Hematopoietic multipotent progenitor cell (in vitro differentiated cells): ENCODE data around the gene KAT5. TPM values are rescaled to one million over a fixed set of nuclear protein-coding genes. Genes with fewer than 3 reads are reported as not detected.
"Not testable (repeated sequence)": the region's sequence is repeated elsewhere in the genome, so short reads cannot be mapped to it uniquely, and the experiment has no call there.

ENCODE experiments used
- DNase-seq, 3 donors: peaks; one replicate each; pipeline ENCODE4 v3.0.0-alpha.2; 2011 to 2015; ENCODE audit warnings: low read depth in 2 of 3, low spot score in 2 of 3
- total RNA-seq: library from RNA; depleted of rRNA; stranded (reverse); fragments of >200 nt; gene quantifications from one replicate; pipeline ENCODE4 v1.2.3, GENCODE V29; 2012

Gene KAT5
- total RNA-seq, 1 donor = 75.7 TPM

DNA sequence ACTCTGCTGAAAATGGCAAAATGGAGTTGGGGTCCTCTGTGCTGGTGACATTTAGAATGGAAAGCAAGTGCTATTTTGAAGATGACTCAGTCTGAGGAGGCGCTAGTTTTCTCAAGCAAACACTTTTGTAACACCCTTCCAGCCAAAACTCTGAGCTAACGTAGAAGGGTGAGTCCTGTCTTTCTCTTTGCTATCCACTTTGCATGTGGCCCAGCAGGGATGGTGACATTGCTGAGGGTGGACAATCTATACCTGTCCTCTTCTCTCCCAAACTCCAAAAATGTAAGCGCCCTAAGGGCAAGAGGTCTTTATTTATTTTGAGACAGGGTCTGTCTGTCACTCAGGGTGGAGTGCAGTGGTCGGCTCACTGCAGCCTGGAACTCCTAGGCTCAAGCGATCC lies 3.6 kb upstream of the KAT5 start:
- DNase-seq = no peak

DNA sequence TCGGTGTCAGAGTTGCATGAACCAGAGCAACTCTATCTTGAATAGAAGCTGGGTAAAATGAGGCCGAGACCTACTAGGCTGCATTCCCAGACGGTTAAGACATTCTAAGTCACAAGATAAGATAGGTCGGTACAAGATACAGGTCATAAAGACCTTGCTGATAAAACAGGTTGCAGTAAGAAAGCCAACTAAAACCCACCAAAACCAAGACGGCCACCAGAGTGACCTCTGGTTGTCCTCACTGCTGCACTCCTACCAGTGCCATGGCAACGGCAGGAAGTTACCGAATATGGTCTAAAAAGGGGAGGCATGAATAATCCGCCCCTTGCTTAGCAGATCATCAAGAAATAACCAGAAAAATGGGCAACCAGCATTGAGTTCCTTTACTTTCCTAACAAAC lies 2.4 kb upstream of the KAT5 start:
- DNase-seq = no peak

DNA sequence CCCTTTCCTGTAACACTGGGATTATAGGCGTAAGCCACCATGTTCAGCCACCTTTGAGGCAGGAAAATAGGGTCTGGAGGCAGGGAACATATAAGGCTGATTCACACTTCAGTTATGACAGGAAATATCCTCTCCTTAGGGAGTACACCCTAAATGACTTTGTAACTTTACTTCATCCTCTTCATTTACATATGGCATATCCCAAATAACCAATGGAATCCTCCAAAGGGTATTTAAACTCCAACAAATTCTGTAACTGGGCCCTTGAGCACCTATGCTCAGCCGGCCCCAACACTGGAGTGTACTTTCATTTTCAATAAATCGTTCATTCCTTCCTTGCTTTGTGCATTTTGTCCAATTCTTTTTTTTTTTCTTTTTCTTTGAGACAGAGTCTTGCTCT lies 1.6 kb upstream of the KAT5 start:
- DNase-seq = no peak

DNA sequence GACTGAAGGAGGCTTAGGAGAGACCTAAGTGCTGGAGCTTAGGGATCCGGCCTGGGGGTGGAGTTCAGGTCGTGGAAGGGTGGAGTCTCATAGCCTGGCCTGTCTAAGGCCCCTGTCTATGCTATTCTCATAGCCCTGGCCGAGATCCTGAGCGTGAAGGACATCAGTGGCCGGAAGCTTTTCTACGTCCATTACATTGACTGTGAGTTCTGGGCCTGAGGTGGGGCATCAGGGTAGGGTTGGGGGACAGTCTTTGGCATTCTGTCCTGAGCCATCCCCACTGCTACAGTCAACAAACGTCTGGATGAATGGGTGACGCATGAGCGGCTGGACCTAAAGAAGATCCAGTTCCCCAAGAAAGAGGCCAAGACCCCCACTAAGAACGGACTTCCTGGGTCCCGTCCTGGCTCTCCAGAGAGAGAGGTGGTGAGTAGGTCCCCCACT lies 603 bp downstream of the KAT5 start:
- DNase-seq = no peak

DNA sequence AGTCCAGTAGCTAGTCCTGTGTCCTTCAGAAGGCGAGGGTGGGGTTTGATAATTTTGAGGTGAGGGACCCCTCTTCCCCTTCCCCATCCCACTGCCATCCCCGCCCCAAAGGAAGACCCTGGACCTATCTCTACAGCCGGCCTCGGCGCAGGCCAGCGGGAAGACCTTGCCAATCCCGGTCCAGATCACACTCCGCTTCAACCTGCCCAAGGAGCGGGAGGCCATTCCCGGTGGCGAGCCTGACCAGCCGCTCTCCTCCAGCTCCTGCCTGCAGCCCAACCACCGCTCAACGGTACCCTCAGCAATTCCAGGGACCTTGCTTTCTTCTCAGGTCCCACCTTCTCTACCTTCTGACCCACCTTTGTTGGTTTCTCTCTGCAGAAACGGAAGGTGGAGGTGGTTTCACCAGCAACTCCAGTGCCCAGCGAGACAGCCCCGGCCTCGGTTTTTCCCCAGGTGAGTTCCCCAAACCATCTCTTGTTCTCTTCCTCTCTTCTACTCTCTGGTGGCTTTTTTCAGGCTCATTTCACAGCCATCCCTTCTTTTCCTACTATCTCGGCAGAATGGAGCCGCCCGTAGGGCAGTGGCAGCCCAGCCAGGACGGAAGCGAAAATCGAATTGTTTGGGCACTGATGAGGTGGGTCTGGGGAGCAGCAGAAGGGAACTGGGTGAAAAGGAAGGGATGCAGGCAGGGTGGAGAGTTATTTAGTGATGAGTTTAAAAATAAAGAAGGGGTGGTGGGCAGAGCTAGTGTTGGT lies 1.3 kb downstream of the KAT5 start:
- no peak for DNase-seq

DNA sequence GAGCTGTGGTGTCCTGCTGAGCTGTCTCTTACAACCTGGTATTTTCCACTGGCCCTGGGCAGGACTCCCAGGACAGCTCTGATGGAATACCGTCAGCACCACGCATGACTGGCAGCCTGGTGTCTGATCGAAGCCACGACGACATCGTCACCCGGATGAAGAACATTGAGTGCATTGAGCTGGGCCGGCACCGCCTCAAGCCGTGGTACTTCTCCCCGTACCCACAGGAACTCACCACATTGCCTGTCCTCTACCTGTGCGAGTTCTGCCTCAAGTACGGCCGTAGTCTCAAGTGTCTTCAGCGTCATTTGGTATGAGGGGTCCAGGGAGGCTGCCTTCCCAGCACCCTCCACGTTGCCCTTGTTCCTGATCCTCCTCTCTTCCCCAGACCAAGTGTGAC lies 2.4 kb downstream of the KAT5 start:
- no peak for DNase-seq

DNA sequence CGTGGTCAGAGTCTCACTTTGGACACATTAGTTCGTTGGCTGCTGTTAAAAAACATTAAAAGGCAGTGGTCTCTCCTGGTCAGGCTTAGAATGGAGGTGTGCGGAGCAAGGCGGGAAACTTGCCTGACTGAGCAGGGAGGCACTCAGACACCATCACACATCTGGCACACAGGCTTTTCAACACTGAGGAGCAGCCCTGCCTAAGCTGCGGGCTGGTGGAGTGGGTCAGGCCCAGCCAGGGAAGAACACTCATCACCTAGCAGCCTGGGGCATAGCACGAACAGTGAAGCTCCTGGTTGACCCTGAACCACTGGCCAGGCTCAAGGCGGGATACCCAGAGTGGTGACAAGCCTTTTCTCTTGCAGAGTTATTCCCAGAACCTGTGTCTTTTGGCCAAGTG lies 4.2 kb downstream of the KAT5 start:
- DNase-seq = no peak

DNA sequence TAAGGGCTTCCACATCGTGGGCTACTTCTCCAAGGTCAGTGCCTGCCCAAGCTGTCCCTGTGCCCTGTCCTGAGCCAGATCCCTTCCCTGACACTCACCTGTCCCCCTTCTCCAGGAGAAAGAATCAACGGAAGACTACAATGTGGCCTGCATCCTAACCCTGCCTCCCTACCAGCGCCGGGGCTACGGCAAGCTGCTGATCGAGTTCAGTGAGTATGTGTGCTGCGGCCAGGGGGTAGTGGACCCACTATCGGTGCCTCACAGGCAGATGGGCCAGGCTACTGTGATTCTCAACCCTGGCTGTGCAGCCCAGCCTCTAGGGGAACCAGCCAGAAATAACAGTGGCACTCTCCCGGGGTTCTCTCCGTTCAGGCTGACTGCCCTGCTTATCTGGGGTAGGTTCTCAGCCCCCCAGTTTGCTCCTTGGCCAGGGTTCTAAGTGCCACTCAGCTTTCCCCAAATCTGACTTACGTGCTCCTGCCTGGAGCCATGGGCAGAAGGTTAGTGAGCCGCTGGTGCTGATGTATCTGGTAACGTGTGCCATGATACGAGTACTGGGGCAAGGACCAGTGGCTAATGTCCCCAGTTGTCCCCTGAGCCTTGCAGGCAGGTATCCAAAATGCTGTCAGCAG lies 4.8 kb downstream of the KAT5 start:
- no peak for DNase-seq

DNA sequence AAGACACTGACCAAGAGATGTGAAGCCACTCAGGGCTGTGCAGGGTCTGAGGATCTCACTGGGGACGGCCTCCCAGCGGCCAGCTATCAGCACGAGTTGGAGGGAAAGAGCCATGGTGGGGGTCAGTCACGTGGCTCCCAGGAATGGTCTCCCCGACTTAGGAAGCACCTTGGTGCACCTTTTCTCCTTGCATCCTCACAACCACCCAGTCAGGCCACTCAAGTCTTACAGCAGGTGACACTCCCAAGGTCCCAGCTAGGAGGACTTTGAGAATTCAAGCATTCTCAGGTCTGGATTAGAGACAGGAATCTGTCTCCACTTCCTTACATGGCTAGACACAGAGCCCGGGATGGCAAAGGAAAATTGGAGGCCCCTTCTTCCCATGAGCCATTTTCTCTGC lies 5.9 kb downstream of the KAT5 start:
- DNase-seq = no peak

DNA sequence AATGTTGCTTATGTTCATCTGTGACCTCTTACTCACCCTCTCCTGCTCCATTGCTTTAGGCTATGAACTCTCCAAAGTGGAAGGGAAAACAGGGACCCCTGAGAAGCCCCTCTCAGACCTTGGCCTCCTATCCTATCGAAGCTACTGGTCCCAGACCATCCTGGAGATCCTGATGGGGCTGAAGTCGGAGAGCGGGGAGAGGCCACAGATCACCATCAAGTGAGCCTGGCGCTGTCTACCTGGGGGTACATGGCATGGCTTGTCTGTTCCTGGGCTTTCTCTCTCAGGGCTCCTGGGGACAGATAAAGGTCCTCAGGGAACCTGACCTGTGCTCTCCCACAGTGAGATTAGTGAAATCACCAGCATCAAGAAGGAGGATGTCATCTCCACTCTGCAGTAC lies 6.5 kb downstream of the KAT5 start:
- no peak for DNase-seq

DNA sequence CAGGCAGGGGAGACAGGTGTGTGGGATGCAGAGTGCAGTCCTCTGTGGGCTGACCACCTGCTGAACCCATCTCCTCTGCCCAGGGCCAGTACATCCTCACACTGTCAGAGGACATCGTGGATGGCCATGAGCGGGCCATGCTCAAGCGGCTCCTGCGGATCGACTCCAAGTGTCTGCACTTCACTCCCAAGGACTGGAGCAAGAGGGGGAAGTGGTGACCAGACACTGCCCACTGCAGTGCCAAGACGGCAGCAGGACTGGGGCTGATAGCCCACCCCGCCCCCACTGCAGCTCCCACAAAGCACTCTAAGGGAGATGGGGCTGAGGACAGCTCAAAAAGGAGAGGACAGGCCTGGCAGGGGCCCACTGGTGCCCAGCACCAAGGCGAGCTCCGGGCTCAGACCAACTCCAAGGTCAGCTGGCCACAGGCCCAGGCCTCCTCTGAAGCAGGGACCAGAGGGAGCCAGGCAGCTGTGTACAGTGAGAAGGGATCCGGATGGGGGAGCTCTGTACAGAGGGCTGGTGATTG lies 7.0 kb downstream of the KAT5 start:
- no peak for DNase-seq

DNA sequence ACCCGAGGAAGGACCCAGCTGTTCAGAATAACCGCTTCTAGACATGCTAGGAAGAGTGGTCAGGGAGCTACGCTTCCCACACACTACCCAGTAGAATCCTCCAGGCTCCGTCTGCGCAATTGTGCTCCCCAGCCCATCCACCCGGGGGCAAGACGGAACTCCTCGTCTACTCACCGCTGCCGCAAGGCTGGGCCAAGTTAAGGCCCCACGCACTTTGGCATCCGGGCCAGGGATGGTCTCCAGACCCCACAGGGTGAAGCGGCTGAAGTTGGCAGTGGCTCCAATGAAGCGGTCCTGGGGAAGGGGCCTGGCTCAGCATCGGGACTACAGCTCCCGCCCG lies 7.8 kb downstream of the KAT5 start:
- peak in 2 of 3 donors; percentile 18 to 38 for DNase-seq

DNA sequence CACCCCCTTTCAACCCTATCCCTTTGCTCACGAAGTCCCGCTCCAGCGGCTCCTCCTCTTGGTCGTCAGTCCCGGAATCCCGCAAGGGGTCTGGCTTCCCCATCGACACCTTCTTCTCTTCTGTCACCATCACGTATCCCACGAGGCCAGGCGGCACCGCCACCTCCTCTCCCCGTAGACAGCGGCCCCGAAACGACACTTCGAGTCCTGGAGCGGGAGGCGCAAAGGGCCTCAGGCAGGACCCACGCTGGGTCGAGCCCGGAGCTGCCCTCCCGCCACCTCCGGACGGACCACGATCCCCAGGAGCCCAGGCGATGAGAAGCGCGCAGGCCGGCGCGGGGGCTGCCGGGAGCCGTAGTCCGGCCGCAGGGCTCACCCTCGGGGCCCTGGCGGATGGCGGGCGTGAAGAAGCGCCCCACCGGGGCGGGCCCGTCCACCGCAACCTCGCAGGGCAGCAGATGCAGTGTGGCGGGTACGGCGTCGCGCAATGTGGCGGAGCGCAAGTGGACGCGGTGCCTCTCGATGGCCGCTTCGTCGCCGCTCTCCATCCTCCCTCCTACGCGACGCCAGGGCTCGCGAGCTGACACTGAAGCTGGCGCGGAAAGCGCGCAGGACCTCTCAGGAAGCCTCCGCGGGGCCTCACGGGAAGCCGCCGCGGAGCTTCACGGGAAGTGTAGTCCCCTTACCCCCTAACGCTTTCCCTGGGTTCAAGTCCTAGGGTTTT lies 8.3 kb downstream of the KAT5 start, which contains the start of gene RNASEH2C:
RNASEH2C (minus strand) TSS at position 588 of the 724 bp plus-strand sequence; CDS start at position 548, 40 bp downstream.
- peak; percentile 65 to 85 (median 81) for DNase-seq

DNA sequence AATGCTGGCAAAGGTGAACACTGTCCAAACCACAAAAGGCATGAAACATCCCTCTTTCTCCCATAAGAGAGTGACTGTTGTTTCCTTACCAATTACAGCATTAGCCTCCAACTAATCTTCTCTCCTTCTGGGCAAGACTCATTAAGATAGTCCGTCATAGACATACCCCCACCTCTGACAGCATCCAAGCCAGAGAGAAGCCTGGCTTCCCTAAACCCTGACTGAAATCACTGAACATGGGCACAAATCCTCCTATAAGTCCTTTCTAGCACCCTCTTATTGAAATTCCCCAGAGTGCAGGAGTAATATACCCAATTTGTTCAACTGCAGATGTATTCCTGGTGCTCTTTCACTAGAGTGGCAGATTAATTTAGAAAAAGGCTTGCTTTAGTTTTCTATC lies 10.2 kb downstream of the KAT5 start:
- no peak for DNase-seq

DNA sequence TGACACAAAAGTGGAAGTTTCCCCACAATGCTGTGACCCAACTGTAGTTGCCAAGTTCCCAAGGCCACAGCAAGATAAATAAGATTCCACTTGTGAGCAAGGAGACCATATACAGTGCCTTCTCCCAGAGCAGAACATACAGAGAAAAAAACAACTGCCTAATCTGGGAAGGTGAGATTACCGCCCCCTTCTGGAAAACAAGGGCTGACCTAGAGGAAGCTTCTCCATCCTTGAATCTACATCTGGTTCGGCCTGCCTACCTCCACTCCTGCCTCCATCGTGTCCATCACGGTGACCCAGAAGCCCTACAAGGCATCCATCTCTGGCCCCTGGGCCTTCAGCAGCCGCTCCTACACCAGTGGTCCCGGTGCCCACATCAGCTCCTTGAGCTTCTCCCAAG lies 14.6 kb downstream of the KAT5 start:
- no peak for DNase-seq

DNA sequence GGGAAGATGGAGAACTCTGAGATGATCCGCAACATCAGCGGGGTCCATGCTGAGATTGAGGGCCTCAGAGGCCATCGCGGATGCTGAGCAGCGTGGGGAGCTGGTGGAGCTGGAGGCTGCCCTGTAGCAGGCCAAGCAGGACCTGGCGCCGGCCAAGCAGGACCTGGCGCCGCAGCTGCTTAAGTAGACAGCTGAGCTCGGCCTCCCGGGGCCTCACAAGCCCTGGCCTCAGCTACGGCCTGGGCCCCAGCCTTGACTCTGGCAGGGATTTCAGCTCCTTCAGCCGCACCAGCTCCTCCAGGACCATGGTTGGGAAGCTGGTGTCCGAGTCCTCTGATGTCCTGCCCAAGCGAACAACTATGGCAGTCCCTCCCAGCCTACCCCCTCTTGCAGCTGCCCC lies 15.8 kb downstream of the KAT5 start:
- no peak for DNase-seq

DNA sequence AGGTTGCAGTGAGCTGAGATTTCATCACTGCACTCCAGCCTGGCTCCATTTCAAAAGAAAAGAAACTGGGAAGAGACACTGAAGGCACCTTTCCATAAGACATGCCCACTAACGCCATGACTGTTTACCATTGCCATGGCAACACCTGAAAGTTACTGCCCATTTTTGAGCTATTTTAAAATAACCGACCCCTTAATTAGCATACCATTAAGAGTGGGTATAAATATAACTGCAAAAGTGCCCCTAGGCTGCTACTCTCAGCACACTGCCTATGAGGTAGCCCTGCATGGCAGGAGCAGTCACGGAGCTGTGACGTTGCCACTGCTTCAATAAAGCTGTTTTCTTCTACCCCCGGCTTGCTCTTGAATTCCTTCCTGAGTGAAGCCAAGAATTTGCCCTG lies 18.4 kb downstream of the KAT5 start:
- DNase-seq = no peak

DNA sequence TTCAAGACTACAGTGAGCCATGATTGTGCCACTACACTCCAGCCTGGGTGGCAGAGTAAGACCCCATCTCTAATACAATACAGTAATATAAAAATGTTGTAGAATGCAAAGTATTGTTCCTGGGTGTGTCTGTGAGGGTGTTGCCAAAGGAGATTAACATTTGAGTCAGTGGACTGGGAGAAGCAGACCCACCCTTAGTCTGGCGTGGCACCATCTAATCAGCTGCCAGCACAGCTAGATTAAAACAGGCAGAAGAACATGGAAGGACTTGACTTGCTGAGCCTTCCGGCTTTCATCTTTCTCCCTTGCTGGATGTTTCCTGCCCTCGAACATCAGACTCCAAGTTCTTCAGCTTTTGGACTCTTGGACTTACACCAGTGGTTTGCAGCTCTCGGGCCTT lies 23.1 kb downstream of the KAT5 start:
- not testable (repeated sequence) for DNase-seq

DNA sequence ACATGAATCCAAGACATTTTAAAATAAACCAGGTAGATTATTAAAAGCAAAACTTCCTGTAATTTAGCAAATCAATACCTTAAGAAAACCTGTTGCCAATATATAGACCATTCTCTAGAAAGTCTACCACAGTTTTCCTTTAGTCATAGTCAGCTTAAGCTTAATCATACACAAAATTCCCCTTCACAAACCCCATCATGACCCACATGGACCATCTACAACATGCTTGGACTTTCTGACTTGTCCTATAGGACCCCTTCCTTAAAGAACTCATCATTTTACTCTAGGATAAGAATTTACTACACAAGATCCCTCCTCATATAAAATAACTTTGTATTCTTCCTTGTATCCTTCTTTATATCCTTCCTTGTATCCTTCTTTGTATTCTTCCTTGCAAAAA lies 24.8 kb downstream of the KAT5 start:
- DNase-seq = no peak

DNA sequence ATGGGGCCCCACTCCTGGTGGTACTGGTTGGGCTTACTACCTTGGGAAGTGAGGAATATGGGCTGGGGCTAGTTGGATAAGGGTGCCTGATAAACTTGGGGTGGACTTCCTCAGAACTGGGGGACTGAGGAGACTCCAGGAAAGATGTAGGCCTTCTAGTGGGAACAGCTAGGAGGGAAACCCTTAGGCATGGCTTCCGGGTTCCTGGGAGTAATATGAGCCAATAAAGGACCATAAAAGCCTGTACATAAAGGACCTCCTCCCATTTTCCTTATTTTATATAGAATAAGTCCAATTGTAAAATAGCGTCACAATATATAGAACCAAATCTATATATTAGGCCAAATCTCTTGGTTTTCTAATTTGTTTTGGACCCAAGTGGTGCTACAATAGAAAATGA lies 27.0 kb downstream of the KAT5 start:
- DNase-seq = no peak

DNA sequence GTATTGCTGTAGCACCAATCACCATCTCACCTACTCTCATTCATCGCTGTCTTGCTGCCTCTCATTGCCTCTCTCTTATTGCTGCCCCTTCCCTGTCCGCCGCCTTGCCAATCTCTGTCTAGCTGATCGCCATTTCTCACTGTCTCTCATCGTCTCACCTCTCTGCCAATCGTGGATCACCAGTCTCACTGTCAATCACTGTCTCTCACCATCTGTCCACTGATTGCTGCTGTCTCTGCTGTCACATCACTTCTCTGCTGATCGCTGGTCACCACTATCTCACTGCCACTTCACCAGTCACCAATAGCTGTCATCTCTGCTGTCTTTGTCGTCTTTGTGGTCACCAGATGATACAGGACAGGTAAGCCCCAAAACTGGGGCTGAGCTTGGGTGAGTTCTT lies 29.1 kb downstream of the KAT5 start:
- DNase-seq = no peak

DNA sequence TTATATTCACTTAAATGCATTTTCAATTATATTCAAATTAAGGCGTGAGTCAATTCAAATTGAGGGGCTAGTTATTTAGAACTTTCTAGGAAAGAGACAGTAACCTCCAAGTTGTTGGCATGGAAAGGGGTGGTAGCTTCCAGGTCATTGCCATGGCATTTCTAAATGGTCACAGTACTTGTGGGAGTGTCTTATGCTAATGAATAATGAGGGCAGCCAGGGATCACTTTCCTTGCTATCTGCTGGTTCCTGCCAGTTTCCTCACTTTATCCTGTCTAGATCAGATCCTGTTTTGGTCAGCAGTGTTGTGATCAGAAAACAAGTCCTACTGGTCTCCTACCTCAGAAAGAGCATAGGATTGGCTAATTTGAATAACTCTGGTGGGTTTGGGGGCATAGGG lies 30.3 kb downstream of the KAT5 start:
- no peak for DNase-seq
